ENCODE measurements around the gene KCNJ4.
"Not testable (repeated sequence)": the region's sequence is repeated elsewhere in the genome, so short reads cannot be mapped to it uniquely, and the experiment has no call there.

The KCNJ4 gene

DNA sequence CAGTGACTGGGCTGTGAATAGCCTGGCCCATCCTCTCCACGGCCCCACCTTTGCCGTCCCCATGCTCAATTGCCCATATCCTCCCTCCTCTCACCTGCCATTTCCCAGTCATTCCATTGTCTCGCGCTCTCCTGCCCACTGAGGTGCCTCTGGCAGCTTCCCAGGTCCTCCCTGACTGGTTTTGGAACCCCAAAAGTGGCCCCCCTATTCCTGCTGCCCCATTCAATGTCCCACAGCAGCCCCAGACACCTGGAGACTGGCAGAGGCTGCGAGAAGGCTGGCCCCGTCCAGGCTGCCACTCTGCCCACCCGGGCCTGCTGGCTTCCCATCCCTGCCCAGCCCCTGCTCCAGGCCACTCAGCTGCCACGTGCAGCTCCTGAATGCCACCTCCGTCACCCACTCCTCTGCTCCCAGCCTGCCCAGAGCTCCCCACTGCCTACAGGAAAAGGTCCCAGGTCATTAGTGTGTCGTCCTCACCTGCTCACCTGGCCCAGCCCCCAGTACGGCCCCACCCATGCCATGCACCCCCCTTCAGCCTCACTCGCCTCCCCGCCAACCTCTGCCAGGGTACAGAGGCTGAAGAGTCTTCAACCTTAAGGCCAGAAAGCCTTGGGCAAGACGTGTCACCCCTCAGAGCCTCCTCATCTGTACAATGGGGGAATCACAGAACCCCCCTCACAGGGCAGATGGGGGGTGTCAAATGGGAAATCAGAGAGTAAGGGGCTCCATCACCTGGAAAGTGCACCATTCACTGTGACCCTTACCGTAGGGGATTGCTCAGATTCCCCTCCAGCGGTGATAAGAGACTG lies 37.5 kb downstream of the KCNJ4 start:
- DNase-seq (ENCODE audit: low read depth) = no peak
- no peak overlapping the region for H3K4me3 ChIP-seq (ENCODE audit: low read depth, low read length)

DNA sequence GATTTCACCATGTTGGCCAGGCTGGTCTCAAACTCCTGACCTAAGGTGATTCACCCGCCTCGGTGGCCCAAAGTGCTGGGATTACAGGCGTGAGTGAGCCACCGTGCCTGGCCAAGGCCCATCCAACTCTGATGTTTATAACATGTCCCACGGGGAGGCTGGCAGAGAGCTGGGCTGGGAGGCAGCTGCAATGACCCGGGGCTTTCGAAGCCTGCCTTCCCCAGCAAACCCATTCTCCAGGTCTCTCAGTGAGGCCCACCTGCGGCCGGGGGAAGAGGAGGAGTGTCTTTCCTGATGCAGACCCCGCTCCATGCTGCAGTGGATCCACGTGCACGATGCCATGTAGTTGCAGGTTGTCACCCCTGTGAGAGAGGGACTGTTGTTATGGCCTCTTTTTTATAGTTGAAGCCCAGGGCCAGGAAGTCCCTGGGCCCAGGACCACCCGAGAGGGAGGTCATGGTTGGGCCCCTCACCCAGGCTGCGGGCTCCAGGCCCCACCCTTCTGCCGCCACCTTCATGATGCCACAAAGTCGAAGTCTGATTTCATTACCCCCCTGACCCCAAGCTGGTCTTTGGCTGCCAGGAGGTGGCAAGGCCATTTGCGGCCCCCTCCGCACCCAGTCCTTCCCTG lies 38.3 kb downstream of the KCNJ4 start:
- no peak overlapping the region for H3K4me3 ChIP-seq (ENCODE audit: low read depth, low read length)
- no peak for DNase-seq (ENCODE audit: low read depth)

DNA sequence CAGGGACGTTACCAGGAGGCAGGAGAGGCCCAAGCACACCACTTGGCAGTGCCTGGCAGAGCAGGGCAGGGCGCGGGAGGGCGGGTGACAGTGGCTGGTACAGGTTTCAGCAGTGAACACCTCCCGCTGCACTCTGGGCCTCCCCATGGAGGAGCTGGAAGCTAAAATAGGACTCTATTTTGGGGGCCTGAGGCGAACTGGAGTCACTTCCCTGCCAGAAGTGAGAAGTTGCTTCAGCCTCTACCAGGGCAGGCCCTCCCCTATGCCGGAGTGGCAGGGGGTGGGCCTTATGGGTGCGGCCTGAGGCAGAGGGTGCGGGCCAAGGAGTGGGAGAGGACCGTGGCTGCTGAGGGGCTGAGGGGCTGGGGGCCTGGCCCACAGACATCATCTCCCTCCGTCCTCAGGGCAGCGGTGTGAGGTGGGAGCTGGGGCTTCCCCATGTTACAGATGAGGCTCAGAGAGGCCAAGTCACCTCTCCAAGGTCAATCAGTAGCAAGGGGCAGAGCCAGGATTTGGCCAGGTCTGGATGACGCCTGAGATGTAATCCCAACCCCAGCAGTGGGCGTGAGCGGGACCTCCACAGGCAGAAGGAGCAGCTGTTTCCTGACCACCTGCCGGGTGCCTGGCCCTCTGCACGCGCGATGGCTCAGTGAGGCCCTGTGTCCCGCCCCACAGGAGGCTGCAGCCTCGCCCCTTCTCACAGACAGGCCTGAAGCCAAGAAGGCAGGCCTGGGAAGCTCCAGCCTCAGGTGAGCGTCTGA lies 39.3 kb downstream of the KCNJ4 start:
- no peak overlapping the region for H3K4me3 ChIP-seq (ENCODE audit: low read depth, low read length)
- DNase-seq (ENCODE audit: low read depth) = no peak

DNA sequence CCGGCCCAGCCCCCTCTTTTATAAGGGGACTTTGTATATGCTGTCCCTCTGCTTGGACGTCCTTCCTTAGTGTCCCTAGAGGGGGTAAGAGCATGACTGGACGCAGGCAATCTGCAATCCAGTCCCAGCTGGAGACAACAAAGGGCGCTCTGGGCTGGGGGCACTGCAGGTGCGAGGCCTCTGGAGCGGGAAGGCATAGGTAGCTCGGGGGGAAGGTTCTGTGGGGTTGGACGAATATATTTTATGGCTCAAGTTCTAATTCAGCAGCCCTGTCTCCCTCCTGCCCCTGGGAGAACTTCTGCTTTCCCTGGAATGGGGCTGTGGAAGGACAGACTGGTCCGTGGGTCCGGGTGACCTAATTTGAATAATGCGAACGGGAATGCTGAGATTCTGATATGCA lies 40.0 kb downstream of the KCNJ4 start:
- H3K4me3 ChIP-seq (ENCODE audit: low read depth, low read length) = no peak overlapping the region
- DNase-seq (ENCODE audit: low read depth) = no peak

DNA sequence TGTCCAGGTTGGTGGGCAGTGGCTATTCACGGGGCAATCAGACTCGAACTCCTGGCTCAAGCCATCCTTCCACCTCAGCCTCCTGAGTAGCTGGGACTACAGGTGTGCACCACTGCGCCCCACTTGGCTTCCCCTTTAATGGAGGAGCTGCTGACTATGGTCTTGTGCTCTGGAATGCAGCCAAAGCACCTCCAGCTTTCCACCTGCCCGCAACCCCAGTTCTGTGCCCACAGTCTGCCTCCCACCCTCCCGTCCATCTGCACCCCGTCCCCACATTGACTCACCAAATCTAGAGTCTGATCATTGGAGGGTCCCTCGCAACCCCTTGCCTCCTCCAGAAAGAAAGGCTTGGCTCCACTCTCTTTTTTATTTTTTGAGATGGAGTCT lies 41.0 kb downstream of the KCNJ4 start:
- DNase-seq (ENCODE audit: low read depth) = no peak
- H3K4me3 ChIP-seq (ENCODE audit: low read depth, low read length) = no peak overlapping the region

DNA sequence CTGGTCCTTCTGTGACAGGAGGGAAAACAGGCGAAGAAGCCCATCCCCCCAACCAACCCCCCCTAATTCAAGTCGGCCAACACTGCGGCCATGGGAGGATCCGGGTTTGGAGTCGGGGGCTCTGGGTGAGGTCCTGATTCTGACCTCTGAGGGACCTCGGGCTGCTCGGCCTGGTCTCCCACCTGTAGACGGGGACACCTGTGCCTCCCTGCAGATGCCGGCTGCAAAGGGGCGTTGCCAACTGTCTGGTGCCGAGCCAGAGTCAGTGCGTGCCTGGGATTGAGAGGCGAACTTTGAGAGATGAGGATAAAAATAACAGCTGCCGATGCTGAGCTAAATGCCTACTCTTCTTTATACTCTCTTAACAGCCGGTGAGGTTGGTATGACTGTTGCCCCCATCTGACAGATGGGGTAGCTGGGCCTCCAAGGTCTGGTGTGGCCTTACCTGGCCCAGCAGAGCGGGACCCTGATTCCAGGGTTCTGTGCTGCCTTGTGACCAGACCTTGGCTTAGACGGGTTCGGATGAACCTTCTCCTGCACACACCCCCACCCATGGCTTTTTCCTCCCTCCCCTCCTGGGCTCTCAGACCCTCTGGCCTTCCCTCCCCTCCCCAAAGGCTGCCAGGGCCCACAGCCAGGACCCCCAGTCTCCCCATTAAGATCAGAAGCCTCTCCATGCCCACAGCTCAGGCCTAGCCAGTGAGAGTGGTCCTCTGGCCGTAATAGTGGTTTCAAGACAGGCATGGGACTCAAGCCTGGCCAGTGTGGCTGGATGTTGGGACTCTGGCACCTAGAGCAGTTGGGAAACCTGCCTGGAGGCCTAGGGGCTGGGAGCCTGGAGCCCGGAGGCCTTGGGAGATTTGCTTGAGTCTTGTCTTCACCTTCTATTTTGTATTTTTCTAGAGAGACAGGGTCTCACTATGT lies 41.7 kb downstream of the KCNJ4 start:
- no peak for DNase-seq (ENCODE audit: low read depth)
- no peak overlapping the region for H3K4me3 ChIP-seq (ENCODE audit: low read depth, low read length)

DNA sequence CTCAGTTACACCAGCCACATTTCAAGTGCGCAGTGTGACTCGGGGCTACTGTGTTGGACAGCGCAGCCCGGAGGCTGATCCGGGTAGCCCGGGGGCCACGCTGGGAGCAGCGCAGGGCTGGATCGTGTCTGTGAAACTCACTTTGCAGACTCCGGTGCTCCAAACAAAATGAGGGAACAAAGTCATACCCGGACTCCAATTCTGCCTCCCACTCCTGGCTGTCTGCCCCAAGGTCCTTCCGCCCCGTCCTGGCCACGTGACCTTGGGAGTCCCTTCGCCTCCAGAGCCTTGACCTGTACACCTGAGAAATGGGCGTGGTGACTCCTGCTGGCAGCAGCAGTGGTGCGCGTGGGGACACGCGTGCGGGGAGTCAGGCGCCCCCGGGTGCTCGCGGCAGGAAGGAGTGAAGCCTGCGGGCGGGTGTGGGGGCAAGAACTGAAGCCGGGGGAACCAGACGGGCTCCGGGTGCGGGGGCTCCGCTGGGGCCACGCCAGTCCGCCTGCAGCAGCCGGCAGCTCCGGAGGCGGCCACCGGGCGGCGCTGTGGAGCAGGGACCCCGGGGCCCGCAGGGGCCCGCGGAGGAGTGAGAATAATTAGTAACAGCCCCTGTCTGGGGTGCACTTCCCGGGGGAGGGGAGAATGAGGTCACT lies 42.4 kb downstream of the KCNJ4 start:
- H3K4me3 ChIP-seq (ENCODE audit: low read depth, low read length) = no peak overlapping the region
- DNase-seq (ENCODE audit: low read depth) = no peak

DNA sequence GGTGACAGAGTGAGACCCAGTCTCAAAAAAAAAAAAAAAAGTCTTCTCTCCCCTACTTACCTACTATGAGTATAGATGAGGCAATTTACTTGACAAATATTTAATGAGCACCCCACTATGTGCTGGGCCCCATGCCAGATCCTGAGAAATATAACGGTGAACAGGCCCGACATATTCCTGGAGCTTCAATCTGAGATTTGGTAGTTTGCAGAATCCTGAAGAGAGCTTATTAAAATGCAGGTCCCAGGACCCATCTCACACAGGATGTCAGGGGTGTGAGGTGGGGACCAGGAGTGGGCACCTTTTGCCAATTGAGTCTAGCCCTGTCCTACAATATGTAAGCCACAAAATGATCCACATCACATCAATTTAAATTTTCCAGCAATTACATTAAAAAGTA lies 44.0 kb downstream of the KCNJ4 start:
- H3K4me3 ChIP-seq (ENCODE audit: low read depth, low read length) = no peak overlapping the region
- no peak for DNase-seq (ENCODE audit: low read depth)

DNA sequence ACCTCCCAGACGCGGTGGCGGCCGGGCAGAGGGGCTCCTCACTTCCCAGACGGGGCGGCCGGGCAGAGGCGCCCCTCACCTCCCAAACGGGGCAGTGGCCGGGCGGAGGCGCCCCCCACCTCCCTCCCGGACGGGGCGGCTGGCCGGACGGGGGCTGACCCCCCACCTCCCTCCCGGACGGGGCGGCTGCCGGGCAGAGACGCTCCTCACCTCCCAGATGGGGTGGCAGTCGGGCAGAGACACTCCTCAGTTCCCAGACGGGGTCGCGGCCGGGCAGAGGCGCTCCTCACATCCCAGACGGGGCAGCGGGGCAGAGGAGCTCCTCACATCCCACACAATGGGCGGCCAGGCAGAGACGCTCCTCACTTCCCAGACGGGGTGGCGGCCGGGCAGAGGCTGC lies 45.1 kb downstream of the KCNJ4 start:
- DNase-seq (ENCODE audit: low read depth); H3K4me3 ChIP-seq (ENCODE audit: low read depth, low read length): not testable (repeated sequence)

DNA sequence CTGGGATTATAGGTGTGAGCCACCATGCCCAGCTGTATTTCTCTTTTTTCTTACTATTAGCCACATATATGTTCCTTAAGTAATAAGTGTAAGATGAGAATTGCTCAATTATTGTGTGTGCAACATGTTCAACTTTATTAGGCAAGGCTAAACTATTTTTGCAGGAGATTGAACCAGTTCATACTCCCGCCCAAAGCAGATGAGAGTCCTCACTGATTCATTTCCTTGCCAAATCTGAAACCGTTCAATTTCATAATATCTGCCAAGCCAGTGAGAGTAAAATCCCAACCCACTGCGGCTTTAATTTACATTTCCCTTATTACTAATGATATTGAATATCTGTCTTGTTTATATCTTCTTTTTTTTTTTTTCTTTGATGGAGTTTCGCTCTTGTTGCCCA lies 48.4 kb downstream of the KCNJ4 start:
- no peak overlapping the region for H3K4me3 ChIP-seq (ENCODE audit: low read depth, low read length)
- no peak for DNase-seq (ENCODE audit: low read depth)

DNA sequence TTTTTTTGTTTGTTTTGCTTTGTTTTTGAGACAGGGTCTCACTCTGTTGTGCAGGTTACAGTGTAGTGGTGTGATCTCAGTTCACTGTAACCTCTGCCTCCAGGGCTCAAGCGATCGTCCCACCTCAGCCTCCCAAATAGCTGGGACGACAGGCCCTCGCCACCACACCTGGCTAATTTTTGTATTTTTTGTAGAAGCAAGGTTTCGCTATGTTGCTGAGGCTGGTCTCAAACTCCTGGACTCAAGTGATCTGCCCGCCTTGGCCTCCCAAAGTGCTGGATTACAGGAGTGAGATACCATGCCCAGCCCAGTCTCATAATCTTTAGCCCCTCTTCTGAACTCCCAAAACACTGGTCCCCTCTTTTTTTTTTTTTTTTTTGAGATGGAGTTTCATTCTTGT lies 50.6 kb downstream of the KCNJ4 start:
- DNase-seq (ENCODE audit: low read depth) = no peak
- no peak overlapping the region for H3K4me3 ChIP-seq (ENCODE audit: low read depth, low read length)

DNA sequence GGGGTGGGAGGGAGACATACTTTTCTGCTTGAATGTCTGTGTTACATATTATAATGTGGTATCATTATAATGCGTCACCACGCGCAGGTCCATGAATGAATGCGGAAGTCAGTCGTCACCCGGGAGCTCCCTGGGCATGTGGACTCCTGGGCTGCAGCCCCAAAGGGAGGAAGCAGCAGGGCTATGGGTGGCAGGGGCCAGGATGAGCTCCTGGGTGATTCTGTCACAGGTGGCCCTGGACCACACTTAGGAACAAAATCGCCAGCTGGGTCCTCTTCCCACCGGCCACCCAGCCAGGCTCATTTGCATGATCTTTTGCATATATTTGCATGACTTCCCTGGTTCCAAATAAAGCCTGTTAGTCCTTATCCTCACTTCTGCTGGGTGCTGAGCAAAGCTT lies 51.2 kb downstream of the KCNJ4 start:
- DNase-seq (ENCODE audit: low read depth) = no peak
- H3K4me3 ChIP-seq (ENCODE audit: low read depth, low read length) = no peak overlapping the region

DNA sequence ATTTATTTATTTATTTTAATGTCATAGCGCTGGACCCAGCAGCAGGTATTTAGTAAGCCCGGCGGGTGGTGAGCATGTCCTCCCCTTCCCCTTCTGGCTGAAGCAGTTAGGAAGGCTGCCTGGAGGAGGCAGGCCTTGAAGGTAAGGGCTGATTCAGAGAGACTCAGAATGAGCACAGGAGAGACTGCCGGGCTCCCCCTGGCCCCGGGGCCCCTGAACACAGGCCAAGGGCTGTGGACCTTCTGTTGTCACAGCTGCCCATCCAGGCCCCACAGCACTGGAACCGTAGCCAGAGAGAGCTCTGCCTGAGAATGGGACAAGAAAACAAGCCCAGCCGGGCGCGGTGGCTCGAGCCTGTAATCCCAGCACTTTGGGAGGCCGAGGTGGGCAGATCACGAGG lies 52.8 kb downstream of the KCNJ4 start:
- DNase-seq (ENCODE audit: low read depth) = no peak
- no peak overlapping the region for H3K4me3 ChIP-seq (ENCODE audit: low read depth, low read length)

DNA sequence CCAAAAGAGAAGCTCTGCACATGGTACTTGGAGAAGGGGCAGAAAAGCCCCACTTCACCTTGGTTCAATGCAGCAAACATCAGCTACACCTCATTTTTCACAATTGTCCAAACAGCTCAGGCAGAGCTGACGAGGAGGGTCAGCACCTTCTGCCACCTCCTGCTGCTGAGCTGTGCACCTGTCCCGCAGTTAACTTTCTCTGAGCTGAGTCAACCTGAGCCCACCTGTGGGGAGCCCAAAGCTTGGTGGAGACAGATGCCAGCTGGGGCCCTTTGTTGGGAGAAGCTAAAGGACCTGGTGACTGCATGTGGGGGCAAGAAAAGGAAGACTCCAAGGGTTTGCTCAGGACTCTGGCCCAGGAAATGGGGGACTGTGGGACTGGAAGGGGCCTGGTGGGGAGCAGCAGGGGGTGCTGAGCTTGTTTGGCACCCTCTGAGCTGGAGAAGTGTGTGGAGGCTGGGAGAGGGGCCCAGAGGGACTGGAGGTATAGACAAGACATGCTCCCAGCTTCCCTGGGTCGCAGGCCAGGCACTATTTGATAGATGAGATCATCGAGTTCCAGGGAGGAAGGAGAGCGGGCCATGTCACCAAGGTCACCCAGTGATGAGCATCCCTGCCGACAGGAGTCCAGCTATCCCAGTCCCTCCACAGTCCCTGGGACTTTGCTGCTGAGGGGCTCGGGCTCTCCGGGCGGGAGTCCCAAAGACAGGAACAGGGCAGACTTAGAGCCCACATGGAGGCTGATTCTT lies 53.5 kb downstream of the KCNJ4 start:
- DNase-seq (ENCODE audit: low read depth) = no peak
- H3K4me3 ChIP-seq (ENCODE audit: low read depth, low read length) = no peak overlapping the region

DNA sequence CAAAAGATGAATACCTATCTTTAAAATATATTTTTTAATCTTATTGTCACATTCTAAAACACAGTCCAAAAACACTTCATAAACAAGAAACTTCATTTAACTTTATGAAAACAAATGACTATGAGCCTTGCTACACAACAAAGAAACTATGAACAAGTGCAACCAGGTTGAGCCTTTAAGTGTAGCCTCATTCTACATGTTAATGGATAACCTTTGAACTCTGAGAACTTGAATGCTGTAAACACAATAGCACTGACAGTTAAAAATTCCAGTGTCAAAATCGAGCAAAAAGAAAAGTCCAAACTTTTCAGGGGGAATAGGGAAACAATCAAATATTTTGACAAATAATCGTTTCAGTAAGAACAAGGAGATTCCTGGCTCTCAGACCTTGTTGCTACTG lies 54.7 kb downstream of the KCNJ4 start:
- H3K4me3 ChIP-seq (ENCODE audit: low read depth, low read length); DNase-seq (ENCODE audit: low read depth): not testable (repeated sequence)

DNA sequence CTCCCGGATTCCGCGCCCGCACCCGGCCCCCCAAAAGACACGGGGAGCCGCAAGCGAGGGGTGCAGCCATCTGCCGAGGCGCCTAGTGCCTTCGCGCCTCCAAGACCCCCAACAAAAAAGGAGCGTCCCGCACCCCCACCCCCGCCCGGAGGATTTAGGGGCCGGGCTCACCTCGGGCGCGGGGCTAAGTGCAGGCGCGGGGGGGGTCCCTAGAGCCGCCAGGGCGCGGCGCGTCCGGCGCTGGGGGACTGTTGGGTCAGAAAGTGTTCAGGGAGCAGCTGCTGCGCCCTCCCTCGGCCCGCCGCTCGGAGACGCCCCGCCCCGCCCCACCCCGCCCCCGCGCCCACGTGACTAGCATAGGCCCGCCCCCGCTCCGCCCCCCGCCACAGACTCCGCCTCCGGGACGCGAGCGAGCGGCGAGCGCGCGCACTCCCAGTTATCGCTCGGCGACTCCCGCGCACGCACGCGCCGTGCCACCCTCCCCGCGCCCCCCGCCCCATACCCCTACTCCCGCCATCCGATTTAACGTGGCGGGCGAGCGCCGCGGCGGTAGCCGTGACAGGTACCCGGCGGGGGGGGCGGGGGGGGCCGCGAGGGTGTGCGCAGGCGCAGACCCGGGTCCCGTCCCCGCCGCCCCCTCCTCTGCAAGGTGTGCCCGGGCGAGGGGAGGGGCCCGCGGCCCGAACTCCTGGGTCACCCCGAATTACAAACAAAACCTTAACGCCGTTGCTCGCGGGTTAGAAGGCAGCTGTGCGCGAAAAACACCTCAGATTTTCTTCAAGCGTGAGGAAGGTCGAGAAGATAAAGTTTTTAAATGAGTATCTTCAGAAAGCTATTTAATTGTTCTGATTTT lies 56.2 kb downstream of the KCNJ4 start:
- H3K4me3 ChIP-seq (ENCODE audit: low read depth, low read length) = peak overlapping the region; percentile 72
- DNase-seq (ENCODE audit: low read depth) = peak; percentile 30

DNA sequence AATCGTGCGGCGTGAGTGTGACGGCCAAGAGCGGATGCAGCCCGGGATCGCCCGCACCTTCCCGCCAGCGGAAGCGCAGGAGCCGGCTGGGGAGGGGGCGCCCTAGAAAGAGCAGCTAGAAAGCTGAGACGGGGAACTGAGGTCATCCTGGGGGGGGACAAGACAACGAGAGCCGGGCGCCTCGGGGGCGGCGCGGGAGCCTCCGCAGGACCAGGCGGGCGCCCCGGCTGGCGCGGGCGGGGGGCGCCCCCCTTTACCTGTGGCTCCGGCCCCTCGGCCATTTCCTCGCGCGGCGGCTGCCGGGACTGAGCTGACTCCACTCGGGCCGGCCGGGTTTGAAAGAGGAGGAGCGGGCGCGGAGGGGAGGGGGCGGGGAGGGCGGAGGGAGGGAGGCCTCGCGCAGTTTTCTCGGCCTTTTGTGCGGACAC lies 56.8 kb downstream of the KCNJ4 start:
- H3K4me3 ChIP-seq (ENCODE audit: low read depth, low read length) = peak overlapping the region; percentile 72
- DNase-seq (ENCODE audit: low read depth) = not testable (repeated sequence)
